ENCODE measurements around the gene PSMD2.

DNA sequence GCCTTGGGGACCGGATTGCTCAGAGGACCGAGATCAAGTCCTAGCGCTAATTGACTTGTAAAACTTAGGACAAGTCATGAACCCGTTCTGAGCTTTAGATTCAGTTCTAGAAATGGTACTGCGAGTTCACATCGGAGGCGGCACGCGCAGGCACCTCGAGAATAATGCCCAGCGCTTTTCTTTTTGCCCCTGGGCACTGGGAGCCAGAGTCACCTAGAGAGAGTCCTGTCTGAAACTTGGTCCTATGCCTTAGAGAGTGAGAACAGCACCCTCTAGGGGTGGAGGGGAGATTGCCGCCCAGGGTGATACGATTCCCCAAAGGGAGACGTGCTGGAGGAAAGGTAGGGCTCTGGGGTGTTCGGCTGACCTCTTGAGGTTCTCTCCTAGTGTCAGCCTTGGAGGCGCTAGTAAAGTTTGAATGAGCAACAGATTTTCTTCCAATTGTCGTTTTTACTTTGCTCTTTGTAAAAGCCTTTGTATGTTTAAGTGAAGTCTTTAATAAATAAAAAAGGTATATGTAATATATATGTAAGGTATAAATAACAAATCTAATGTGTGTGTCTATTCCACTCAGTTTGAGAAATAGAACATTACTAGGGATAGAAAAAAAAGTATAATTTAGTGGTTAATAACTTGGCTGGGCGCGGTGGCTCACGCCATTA, 48.7 kb upstream of the PSMD2 start:
- TF ChIP-seq, protein P1, sequence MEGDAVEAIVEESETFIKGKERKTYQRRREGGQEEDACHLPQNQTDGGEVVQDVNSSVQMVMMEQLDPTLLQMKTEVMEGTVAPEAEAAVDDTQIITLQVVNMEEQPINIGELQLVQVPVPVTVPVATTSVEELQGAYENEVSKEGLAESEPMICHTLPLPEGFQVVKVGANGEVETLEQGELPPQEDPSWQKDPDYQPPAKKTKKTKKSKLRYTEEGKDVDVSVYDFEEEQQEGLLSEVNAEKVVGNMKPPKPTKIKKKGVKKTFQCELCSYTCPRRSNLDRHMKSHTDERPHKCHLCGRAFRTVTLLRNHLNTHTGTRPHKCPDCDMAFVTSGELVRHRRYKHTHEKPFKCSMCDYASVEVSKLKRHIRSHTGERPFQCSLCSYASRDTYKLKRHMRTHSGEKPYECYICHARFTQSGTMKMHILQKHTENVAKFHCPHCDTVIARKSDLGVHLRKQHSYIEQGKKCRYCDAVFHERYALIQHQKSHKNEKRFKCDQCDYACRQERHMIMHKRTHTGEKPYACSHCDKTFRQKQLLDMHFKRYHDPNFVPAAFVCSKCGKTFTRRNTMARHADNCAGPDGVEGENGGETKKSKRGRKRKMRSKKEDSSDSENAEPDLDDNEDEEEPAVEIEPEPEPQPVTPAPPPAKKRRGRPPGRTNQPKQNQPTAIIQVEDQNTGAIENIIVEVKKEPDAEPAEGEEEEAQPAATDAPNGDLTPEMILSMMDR (IDR thresholded peaks at IDR 0.05; ENCODE audit: low read depth, low read length): peak; percentile 92
- no peak for TF ChIP-seq EZH2phosphoT487 (IDR thresholded peaks at IDR 0.05; ENCODE audit: low read depth)
